Stimulated activated naive CD4-positive, alpha-beta T cell (primary cell): ENCODE measurements around the gene LGI4.
A peak's percentile ranks its signal among the peaks of the same experiment; 100 is the strongest.

Source experiments
- DNase-seq, 6 experiments: peaks; one replicate each; lab custom pipeline; 2025; lab: John Stamatoyannopoulos, UW

LGI4 gene

DNA sequence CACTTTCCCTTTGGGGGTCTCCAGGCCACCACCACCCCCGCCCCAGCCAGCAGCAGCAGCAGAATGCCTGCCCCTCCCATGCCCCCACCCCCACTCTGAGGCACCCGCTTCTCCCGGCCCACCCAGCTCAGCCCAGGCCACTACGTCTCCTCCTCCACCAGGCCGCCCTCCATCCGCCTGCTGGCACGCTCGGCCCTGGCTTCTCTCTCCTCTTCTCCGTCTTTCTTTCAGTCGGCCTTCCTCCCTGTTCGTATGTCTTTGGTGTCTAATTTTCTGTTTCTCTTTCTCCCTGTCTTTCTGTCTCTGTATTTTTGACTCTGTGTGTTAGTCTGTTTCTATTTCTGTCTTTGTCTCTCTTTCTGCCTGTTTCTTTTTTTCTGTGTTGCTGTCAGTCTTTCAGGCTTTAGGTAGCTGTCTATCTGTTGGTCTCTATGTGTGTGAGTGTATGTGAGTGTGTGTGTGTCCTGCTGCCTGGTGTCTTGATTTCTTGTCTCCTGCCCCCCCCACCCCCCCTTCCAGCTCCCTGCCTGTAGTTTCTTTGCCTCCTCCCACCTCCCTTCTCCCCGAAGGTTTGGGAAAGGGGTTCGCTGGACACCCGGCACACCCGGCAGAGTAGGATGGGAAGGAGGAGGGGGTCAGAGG, at the start of gene LGI4:
LGI4 (minus strand) TSS at position 459 of the 642 bp plus-strand sequence; CDS start at position 80, 379 bp downstream.
- DNase-seq: no peak

- no peak for DNase-seq
Measured at GRCh38 chr19:35184267-35184666, 49.4 kb upstream of the LGI4 start.

GRCh38 chr19:35181387-35181786, 46.5 kb upstream of the LGI4 start:
- DNase-seq: no peak

- peak in 1 of 6 experiments; percentile 30 for DNase-seq
Measured at GRCh38 chr19:35179830-35180229, 45.0 kb upstream of the LGI4 start.

DNA sequence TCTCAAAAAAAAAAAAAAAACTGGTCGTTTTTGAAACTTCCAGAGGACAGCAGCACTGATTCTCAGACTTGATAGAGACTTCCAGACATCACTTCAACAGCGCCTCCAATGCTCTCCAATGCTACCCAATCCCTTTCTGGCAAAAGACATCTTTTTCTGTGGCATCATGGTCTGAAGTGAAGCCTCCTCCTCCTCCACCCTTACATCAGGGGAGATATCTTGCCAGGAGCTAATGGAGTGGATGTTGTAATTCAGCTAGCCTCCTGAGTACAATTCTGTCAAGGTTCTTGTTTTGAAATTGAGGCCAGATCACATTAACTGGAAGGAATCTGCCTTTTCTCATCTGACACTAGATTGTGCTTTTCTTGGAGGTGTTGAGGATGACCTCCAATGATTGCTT, 43.8 kb upstream of the LGI4 start:
- no peak for DNase-seq

GRCh38 chr19:35177377-35178274, 42.8 kb upstream of the LGI4 start:
- DNase-seq: no peak

GRCh38 chr19:35176181-35176570, 41.3 kb upstream of the LGI4 start:
- DNase-seq: no peak

DNA sequence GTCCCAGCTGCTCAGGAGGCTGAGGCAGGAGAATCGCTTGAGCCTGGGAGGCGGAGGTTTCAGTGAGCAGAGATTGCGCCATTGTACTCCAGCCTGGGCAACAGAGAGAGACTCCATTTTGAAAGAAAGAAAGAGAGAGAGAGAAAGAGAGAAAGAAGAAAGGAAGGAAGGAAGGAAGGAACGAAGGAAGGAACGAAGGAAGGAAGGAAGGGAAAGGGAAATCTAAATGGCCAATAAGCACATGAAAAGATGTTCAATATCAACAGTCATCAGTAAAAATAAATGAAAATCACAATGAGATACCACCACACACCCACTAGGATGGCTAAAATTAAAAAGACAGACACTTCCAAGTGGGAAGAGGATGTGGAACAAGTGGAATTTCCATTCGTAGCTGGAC, 39.4 kb upstream of the LGI4 start:
- no peak for DNase-seq

DNA sequence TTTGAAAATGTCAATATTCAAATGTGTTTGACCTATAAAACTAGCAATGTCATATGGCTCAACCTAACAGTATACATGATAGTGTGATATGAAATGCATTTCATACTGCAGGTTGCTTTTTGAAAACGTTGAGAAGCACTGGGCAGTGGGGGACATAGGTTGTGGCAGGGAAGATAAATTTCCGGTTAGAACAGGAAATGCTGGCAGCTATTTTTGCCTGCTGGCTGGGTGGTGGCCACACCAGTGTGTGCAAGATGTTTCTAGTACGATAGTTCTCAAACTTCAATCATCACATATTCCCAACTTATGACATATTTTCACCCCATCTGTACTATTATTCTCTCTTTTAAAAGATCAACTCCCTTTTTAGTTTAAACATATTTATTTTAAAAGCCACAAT, 36.9 kb upstream of the LGI4 start:
- DNase-seq: no peak

- no peak for DNase-seq
Measured at GRCh38 chr19:35170359-35171061, 35.7 kb upstream of the LGI4 start.

DNA sequence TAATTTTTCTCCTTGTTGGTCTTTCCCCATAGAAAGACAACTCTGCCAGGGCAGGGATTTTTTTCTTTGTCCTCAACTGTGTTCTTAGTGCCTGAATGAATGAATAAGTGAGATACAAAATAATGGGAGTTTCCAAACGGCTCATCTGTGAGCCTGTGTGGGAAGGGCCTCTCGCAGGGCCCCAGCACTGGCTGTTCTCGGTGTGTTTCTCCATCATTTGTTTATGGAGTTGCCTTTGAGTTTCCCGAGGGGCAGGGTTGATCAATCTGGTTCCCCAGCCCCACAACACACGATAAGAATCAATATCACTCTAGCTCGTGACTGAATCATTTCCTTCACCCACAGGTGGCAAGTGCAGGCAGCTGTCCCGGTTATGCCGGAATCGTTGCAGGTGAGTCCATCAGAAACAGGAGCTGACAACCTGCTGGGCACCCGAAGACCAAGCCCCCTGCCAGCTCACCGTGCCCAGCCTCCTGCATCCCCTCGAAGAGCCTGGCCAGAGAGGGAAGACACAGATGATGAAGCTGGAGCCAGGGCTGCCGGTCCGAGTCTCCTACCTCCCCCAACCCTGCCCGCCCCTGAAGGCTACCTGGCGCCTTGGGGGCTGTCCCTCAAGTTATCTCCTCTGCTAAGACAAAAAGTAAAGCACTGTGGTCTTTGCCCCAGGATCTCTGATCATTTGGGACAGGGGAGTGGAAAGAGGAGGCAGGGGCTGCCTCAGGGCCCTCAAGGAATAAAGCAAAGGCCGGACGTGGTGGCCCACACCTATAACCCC, 34.5 kb upstream of the LGI4 start:
- no peak for DNase-seq

GRCh38 chr19:35168196-35168595, 33.3 kb upstream of the LGI4 start:
- DNase-seq: no peak

DNA sequence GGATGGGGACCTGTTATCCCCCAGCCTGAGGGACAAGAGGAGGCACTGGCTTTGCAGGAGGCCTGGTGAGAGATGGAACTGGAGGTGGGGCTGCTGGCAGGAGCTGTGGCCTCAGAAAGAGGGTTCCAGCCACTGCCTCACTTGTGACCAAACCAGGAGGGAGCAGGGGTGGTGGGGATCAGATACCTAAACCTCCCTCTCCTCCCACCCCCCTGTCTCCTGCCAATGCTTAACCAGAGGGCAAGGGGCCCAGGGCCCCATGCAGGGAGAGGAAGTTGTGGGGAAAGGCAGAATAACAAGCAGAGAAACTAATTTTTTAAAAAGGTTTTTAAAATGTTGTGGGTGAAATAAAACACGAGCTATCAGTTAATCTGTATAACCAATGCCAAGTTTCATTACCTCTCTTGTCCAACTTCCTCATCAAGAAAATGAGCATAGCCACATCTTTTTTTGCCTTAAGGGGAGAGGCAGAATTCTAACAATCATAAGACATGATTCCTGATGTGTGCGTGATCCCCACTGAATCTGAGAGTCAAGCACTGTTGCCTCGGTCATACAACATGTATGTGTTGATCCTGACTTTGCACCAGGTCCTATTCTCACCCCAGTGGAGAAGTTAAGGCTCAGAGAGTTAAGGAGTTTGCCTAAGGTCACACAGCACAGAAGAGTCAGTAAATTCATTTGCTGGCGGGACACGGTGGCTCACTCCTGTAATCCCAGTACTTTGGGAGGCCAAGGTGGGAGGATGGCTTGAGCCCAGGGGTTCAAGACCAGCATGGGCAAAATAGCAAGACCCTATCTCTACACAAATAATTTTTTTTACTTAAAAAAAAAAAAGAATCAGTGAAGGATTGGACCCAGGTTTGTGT, 32.6 kb upstream of the LGI4 start:
- DNase-seq: peak in 2 of 6 experiments; percentile 19 to 35

GRCh38 chr19:35166100-35167063, 31.5 kb upstream of the LGI4 start:
- no peak for DNase-seq

- no peak for DNase-seq
Measured at GRCh38 chr19:35165200-35166058, 30.6 kb upstream of the LGI4 start.

DNA sequence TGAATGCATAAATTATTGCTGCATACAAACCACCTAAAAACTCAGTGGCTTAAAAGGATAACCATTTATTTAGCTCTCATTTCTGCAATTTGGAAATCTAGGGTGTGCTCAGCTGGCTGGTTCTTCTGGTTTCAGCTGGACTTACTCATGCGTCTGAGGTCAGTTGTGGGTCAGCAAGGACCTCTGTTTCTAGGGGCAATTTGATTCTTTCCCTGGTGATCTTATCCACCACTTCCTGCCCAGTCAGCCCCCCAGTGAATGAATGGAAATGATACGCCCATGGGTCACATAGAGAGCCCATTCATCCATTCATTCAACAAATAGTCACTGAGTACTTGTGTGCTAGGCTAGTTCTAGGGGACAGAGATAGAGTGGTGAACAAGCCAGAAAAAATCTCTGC, 29.6 kb upstream of the LGI4 start:
- DNase-seq: no peak

DNA sequence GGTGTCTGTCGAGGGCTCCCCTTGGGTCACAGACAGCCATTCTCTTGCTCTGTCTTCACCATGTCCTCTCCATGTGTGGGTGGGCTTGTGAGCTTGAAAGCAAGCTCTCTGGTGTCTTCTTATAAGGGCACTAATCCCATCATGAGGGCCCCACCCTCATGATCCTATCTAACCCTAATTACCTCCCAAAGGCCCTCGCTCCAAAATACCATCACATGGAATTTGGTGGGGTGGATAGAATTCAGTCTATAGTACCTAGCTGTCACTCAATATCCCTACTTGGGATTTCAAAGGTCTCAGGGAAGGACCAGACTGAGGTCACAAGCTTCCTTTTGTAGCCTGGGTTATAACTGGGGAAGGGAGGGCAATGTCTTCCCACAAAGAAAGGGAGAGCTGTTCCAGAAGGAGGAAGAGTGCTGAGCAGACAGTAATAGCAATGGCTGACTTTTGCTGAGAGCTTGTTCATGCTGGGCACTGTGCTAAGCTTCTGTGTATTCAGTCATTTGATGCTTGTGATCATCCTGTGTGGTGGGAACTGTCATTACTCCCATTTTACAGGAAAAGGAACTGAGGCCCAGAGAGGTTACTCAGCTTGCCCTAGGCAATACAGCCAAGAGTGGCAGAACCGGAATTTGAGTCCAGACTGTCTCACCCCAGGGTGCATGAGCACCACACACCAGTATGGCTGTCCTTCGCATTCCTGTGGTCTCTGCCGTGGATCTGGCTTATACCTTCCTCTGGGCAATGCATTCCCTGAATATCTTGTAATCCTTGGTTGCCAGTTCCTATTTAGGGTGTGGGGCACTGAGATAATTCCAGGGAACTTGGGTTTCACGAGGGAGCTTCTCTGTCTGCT, 27.8 kb upstream of the LGI4 start:
- DNase-seq: no peak

- no peak for DNase-seq
Measured at GRCh38 chr19:35161434-35161743, 26.5 kb upstream of the LGI4 start.
